Hepatic stellate cell (primary cell): Measurements from ENCODE around the gene IGFN1.
"Not testable (repeated sequence)": the region's sequence is repeated elsewhere in the genome, so short reads cannot be mapped to it uniquely, and the experiment has no call there.

ENCODE experiments used
- DNase-seq: peaks from one replicate; pipeline ENCODE4 v3.0.0; 2011; ENCODE audit warnings: low spot score

Gene IGFN1

GRCh38 chr1:201190624-201191051, at the start of gene IGFN1:
Gene IGFN1 (plus strand): TSS chr1:201190824. CDS start chr1:201193294, 2,470 bp downstream.
- DNase-seq = no peak

DNA sequence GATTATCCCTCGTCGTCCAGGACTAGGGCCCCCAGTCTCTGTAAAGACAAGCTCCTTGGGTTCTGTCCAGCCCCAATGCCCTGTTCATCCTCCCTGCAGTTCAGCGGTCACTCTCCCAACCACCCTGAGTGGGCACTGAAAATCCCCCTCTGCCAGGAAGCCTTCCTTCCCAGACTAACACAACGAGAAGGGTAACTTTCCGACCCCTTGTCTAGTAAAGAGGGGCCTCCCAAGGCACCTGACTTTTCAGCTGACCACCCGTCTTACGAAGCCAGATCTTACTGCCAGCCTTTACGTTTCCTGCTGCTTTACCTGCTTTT, 49.7 kb upstream of the IGFN1 start:
- no peak for DNase-seq

DNA sequence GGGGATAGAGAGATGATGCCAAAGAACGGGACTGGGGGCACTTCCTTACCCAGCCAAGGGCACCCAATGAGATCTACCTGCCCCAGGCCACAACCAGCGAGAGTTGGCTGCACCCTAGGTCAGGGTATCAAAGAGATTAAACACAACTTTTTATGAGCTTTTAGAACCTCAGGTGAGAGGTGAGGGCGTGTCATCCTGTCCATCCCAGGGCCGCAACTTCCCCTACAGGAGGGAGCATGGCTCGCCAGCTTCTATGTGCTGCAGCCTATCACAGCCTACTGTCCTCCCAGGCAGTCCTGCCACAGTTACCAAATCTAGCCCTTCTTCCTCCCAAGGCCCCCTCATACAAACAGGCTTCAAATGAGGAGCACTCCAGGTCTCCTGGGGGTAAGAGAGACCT, 49.2 kb upstream of the IGFN1 start:
- DNase-seq = no peak

DNA sequence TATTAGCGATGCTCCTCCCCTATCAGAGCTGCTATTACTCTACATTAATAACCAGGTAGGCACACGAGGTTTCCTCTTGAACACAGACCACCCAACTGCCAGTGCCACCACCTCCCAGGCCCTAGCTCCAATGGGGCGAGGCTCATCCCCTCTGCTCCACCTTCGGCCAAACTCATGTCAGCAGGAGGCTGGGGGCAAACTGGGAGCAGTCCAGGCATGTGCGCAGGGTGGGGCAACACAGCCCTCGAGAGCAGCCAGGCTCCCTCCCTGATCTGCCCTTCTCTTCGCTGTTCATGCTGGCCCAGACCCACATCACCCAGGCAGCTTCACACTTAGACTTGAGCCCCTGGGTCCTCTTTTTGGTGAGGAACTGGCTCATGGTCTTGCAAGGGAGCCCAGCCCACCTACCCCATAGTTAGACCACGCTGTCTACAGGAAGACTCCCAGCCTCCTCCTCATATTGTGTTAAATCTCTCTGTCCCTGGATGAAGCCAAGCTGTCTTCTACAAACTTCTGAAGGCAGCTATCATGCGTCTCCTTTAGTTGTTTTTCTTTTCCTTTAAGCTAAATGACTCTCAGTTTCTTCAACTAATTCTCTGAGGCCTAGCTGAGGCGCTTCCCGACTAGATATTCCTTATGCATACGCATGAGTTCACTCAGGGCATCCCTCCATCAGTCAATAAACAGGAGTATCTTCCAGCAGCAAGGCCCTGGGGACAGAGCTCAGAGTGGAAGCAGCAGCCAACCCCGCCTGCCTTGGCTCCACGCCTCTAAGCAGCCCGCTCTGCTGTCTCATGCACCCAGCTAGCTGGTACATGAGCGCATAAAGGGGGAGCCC, 48.4 kb upstream of the IGFN1 start:
- no peak for DNase-seq

GRCh38 chr1:201142849-201143725, 47.5 kb upstream of the IGFN1 start:
- no peak for DNase-seq

GRCh38 chr1:201143726-201144635, 46.6 kb upstream of the IGFN1 start:
- no peak for DNase-seq

GRCh38 chr1:201144701-201145100, 45.9 kb upstream of the IGFN1 start:
- DNase-seq = no peak

DNA sequence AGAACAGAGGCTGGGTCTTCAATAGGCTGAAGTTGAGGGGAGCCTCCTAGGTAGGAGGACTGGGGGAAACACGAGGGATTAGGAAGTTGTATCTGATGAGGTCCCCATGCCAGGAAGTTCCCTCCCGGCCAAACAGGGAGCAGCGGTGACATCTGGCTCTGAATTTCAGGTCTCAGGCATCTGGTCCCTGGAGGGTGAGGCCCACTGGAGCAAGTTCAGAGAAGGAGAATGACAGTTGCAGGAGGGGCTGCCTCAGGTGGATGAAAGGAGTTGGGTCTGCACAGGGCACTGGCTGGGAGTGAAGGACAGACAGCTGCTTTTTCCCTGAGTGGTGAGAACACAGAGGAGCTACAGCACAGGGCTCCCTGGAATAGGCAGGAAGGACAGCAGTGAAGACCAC, 45.5 kb upstream of the IGFN1 start:
- DNase-seq = no peak

GRCh38 chr1:201145816-201146215, 44.8 kb upstream of the IGFN1 start:
- DNase-seq = no peak

- DNase-seq = no peak
Observed at GRCh38 chr1:201146626-201147390, 43.8 kb upstream of the IGFN1 start.

GRCh38 chr1:201147396-201148015, 43.1 kb upstream of the IGFN1 start:
- no peak for DNase-seq

DNA sequence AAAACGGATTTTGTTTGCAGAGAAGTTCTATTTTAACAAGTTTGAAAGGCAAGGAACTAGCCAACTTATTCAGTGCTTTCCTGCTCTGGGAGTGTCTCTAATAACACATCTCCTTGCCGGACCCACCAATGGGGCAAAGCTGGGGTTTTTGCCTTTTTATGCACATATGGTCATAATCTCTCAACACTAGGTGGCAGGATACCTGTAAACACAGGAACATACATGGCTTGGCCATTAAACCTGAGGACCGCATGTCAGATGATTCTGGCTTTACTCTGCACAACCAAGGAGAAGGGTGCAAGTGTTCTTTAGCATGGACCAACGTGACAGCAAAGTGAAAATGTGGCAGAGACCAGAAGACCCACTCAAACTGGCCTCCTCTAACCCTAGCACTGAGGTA, 41.2 kb upstream of the IGFN1 start:
- peak; percentile 44 for DNase-seq

DNA sequence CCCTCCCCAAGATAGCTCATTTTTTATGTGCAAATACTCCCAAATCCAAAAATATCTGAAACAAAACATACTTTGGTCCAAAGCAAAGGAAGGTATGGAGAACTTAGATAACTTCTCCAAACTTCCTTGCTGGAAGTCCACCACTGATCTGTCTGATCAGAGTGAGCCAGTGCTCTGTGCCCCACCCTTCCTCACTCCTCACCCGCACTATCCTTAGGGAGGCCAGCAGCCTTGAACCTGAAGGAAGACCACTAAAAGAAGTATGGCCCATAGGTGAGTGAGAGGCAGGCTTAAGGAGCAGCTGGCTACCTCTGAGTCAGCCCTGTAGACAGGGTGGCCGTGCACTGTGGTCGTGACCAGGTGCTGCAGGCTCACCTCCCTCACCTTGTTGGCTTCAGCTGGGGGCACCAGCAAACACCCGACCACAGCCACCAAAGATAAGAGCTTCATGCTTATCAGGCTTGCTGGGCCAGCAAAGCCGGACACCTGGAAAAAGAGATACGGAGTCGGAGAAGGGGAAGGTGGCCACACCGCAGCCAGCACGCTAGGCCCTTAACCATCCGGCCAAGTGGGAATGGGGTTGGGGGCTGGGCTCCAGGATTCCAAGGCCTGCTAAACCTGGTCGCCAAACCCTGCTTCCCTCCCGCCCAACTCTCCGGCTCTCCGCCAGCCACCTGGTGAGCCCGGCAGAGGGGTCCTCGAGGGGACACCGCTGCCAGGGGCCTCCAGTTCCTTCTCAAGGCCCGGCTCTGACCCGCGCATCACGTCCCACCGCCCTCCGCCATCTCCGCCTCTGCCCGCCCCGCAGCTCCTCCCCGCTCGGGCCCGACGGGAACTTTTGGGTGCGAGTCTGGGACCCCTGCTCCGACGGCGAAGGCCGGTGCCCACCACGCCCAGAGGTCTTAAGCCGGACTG, 36.9 kb upstream of the IGFN1 start:
- DNase-seq = no peak

DNA sequence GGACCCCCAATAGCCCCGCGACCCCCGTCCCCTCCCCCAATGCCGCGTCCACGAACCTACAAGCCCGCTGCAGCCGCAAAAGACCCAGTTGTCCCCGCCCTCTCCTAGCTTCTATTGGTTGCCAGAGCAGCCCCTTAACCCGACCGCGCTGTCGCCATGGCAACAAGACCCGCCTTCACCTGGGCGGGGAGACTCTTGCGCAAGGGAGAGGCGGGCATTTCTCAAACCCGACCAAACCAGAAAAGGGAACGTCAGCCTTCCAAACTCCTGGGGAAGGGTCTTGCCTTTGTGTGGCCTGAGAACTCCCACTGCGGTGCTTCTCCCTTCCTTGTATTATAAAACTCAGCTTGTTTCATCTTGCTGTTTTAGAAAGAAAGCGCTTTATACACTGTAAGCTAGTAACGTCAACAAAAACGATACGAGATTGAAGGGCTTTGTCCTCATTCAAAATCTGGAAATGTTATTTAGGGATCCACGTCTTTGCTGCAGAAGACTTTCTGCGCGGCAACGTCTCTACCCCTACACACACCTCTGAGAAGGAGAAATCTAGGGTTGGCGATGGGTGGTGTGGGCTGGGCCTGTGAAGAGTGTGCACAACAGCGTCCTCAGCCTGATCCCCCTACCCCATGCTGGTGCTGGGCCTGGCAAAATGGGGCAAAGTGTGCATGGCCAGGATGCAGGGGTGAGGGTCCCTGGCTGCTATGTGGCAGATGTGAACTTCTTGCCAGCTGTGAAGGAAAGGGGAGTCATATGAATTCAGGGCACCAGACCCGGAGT, 36.0 kb upstream of the IGFN1 start, which contains the start of gene TMEM9:
TSS of gene TMEM9 (minus strand) at position 86 of the 777 bp plus-strand sequence. CDS start 551 bp downstream, outside the sequence.
- peak; percentile 97 for DNase-seq

DNA sequence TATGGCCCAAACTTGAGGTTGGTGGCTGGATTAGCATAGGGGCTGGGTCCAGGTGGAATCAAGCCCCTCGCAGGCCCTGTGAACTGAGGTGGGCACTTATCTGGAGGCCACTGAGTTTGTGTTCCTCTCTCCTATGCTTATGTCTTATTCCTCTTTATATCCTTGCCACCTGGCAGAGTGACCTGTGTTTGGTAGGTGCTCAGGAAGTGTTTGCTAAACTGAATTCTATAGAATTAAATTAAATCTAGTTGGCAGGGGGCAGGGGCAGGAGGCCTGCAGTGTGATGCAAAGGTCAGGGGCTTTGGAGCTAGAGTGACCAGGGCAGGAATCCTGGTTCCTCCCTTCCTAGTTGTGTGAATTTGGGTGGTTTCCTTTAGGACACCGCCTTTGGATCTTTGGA, 35.3 kb upstream of the IGFN1 start:
- DNase-seq = no peak

- DNase-seq = no peak
Observed at GRCh38 chr1:201156346-201156745, 34.3 kb upstream of the IGFN1 start.

- no peak for DNase-seq
Observed at GRCh38 chr1:201156819-201157218, 33.8 kb upstream of the IGFN1 start.

DNA sequence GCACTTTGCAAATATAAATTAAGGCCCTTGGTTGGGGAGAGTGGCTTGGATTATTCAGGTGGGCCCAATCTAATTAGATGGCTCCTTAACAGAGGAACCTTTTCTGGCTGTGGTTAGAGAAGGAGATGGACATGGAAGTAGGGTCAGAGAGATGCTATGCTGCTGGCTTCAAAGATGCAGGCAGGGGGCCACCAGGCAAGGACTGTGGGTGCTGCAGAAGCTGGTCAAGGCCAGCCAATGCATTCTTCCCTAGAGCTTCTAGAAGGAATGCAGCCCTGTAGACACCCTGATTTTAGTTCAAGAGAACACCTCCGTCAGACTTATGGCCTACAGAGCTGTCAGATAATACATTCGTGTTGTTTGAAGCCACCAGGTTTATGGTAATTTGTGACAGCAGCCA, 32.7 kb upstream of the IGFN1 start:
- no peak for DNase-seq

DNA sequence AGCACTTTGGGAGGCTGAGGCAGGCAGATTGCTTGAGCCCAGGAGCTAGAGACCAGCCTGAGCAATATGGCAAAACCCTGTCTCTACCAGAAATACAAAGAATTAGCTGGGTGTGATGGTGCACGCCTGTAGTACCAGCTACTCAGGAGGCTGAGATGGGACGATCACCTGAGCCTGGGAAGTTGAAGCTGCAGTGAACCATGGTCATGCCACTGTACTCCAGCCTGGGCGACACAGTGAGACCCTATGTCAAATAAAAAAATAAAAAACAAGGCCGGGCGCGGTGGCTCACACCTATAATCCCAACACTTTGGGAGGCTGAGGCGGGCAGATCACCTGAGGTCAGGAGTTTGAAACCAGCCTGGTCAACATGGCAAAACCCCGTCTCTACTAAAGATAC, 27.6 kb upstream of the IGFN1 start:
- DNase-seq = not testable (repeated sequence)
